Amniotic stem cell (primary cell): Measurements from ENCODE around the gene AIP.
"Not testable (repeated sequence)": the region's sequence is repeated elsewhere in the genome, so short reads cannot be mapped to it uniquely, and the experiment has no call there.

Experiments used
- DNase-seq: peaks from one replicate; lab custom pipeline; 2025; lab: John Stamatoyannopoulos, UW

Gene AIP

GRCh38 chr11:67507242-67507863 lies 24.5 kb downstream of the AIP start:
- DNase-seq = no peak

- peak; percentile 98 for DNase-seq
Measured at GRCh38 chr11:67507864-67508485, 25.1 kb downstream of the AIP start, which contains the start of gene CDK2AP2. CDK2AP2 (minus strand) TSS chr11:67508162; CDS start chr11:67508082, 80 bp downstream.

GRCh38 chr11:67508486-67509121 lies 25.8 kb downstream of the AIP start:
- peak; percentile 97 for DNase-seq

DNA sequence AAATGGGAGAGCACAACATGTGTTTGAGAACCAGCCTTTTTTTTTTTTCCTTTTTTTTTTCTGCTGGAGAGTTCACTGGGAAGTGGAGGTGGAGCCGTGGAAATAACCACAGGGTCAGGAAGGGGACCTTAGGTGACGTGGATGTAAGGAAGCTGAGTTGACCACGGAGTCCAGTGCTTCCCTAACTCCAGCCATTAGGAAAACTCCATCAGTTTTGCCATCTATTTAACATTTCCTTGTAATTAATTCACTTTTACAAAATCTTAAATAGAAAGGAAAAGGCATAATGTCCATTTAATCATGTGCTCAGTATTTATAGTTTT lies 27.2 kb downstream of the AIP start:
- no peak for DNase-seq

- not testable (repeated sequence) for DNase-seq
Measured at GRCh38 chr11:67511558-67511957, 28.7 kb downstream of the AIP start.

- no peak for DNase-seq
Measured at GRCh38 chr11:67514116-67514515, 31.3 kb downstream of the AIP start.

DNA sequence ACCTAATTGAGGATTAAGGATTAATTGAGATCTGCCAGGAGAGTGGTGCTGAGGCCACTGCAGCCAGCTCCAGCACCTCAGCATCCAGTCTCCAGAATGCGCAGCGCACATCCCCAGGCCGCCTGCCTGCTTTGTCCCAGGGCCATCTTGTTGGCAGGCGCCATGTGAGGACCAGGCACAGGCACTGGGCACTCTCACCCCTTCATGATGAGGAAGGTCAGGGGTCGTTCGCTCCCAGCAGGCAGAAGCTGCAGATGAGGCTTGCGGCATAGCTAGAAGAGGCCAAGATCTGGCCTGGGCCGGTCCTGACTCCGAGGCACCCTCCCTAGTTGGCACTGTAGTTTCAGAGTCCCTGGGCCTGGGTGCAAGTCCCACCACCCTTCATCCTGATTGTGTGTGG lies 34.0 kb downstream of the AIP start:
- no peak for DNase-seq

DNA sequence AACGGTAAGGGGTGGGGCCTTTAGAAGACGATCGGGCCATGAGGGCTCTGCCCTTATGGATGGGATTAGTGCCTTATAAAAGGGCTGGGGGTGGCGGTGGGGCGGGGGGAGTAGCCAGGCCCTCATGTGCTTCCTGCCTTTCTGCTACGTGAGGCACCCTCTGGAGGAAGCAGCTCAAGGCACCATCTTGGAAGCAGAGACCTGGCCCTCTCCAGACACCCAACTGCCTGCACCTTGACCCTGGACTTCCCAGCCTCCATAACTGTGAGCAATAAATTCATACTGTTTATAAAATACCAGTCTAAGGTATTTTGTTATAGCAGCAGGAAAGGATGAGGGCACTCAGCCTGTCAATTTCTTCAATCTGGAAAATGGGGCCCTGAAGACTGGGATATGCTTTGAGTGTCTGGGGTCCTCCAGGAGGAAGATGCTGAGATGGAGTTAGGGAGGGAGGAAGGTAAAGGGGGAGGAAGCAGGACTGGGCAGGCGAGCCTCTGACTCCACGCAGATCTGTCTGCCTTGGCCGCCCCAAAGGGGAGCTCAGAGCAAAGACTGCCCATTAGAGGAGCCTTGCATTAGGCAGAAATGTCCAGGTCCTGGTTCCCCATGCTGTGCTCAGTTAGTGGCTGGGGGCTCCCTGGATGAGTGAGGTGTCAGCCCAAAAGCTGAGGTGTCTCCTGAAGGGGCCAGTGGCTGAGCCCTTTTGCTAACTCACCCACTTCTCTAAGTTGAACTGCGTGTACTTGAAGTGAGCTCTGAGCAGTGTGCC lies 35.1 kb downstream of the AIP start:
- DNase-seq = no peak

DNA sequence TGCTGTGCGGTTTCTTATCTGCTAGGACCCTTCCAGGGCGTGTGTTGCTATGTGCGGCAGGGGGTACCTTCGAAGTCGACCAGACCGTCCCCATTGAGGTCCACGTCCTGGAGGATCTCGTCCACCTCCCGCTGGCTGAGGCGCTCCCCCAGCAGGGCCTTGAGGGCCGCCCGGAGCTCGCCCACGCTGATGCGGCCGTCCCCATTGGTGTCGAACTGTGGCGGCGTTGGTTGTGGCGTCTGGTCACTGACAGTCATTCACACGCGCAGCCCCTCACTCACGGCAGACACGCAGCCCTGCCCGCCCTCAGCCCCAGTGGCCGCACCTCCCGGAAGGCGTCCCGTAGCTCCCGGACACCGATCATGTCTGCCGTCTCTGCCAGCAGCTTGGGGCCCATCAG lies 36.9 kb downstream of the AIP start:
- DNase-seq = no peak

GRCh38 chr11:67520856-67521824 lies 38.3 kb downstream of the AIP start:
- no peak for DNase-seq

GRCh38 chr11:67521924-67522323 lies 39.1 kb downstream of the AIP start:
- DNase-seq = no peak

DNA sequence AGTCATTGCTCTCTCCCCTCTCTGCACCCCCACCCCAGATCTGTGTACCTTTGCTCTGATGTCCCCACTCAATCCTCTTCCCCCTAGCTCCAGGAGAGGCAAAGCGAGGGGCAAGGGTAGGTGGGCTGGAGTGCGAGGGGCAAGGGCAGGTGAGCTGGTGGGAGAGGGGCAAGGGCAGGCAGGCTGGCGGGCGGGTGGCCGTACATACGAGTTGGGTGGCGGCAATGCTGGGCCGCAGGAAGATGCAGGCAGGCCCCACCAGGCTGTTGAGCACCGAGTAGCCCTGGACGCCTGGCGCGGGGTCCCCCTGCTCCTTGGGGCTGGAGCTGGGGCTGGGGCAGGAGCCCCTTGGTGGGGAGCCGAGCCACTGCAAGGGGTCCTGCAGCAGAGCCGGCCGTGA lies 39.5 kb downstream of the AIP start:
- DNase-seq = no peak

DNA sequence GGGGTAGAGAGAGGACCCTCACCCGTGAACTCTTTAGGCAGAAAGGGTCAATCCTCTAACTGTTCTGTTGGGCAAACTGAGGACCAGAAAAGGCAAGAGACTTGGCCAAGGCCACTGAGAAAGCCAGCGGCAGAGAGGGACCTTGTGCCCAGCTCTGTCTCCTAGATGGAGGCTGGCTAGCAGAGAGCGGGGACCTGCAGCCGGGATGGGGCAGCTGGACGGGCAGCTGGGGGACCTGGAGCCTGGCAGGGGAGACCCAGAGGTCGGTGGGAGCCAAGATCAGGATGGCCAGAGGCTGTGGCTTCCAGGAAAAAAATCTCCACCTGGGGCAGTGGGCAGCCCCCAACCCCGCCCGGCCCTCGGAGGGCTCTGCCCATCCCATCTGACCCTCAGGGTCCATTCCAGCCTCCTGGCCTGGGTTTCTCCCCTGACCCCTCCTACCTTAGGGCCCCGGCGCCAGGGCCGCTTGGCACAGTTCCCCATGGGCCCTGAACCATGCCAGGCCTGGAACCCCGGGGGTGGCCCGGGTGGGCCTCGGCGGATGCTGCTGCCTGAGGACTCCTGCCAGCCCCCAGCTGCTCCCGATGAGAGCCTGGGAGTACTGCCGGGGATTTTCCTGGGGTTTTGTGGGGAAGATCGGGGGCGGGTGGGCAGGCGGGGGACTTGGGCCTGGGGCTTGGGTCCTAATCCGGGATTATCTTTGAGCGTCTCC lies 40.2 kb downstream of the AIP start, which contains the start of gene CABP2:
Gene CABP2 (minus strand): TSS at position 603 of the 712 bp plus-strand sequence. CDS start 120 bp downstream, at position 483.
- no peak for DNase-seq

DNA sequence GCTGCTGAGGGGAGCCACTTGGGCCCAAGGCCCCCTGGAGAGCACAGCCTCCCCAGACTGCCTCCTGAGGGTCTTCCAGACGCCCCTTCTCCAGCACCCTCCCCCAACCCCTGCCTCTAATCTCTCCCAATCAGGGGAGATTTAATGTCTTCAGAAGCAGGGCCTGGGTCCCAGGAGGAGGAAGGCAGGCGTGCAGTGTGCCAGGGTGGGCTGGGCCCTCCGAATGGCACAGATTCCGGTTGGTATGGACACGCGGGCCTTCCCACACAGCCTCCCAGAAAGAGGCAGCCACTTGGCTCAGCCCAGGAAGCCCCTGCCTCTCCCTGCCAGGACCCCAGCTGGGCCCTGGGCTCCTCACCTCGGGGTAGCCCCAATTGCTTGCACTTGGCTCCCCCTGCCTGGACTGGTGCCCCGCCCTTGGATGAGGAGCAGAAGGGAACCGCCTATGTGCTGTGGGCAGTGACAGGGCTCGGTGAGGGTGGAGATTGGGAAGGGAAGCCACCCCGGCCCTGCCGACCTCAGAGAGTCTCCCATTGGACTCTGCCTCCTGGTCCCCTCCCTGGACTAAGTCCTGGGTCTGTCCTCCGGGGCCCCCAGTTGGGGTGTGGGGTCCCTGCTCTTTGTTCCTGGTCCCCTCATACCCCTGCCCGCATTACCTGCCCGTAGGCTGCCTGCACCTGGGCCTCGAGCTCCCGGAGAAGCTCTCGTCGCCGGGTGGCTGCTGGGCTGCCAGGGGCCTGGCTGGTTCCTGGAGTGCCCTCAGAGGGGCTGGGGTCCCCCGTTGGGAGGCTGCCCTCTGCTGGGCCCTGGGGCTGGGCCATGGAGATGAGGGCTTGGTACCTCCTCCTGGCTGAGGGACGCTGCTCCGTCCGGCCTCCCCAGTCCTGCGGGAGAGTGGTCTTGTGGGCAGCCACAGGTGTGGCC lies 41.0 kb downstream of the AIP start:
- DNase-seq = no peak

GRCh38 chr11:67524480-67524808 lies 41.6 kb downstream of the AIP start:
- DNase-seq = no peak

DNA sequence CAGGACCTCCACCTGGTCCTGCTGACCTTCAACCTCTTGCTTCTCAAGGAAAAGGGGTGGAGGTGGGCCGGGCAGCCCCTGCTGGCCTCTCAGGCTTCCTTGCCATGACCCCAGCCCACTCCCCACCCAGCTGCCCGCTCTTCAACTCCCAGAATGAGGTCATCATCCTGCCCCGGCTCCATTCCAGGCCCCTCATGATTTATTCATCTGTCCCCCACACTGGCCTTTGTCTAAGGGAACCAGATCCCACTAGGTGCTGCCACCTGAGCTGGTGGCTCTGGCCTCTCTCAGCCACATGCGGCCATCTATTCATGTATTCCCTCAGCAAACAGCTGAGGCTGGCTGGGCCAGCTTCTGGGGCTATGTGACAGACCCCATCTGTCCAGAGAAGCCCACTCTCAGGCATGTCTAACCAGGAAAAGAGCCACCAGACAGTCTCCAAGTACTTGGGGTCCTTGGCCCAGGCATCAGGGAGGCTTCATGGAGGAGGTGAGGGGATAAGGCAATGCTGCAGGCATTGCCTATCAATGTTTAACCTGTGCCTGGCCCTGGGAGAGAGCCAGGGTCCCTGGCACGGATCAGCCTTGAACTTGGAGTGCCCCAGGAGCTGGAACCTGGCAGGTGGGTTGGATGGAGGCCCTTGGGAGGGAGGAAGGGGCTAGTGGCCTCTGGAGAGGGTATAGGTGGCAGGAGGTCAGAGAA lies 42.6 kb downstream of the AIP start:
- no peak for DNase-seq

DNA sequence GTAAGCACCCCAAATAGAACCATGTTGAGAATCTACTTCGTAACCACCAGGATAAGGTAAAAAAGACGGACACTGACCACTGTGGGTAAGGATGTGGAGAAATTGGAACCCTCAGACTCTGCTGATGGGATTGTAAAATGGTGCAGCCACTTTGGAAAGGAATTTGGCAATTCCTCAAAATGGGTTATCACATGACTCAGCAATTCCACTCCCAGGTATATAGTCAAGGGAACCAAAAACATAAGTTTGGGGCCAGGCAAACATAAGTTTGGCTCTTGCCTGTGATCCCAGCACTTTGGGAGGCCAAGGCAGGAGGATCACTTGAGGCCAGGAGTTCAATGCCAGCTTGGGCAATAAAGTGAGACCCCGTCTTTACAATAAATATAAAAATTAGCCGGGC lies 45.5 kb downstream of the AIP start:
- no peak for DNase-seq

GRCh38 chr11:67530282-67530592 lies 47.4 kb downstream of the AIP start:
- no peak for DNase-seq

DNA sequence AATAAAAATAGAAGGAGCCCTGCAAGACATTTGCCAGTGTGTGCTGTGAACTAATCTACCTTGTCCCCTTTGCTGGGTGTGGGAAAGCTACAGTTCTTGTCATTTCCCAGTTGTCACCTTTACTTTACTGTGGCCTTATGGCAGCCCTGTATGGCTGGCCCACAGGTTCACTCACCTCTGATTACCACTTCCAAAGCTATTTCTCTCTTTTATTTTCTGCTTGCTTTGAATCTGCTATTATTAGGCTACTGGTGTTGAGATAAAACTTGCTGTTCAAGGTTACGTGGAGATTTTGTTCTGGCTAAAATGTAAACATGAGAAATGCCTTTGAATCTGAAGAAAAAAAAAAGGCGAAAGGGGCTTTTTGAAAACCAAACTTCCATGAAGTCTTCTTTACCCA lies 50.1 kb downstream of the AIP start:
- DNase-seq = no peak
